HL-60 (cell line): ENCODE measurements around the gene PLEKHG2.

Experiments
- POLR2AphosphoS5 ChIP-seq: IDR thresholded peaks from 2 replicates; pipeline ENCODE4 v1.6.1; 2012; ENCODE audit warnings: low read depth
- REST ChIP-seq: IDR thresholded peaks from 2 replicates; pipeline ENCODE4 v1.6.1; 2012; ENCODE audit warnings: low read depth; ENCODE audit not compliant: insufficient replicate concordance
- TF ChIP-seq, protein P1 (sequence below): IDR thresholded peaks from one replicate; pipeline ENCODE4 v1.5.1; 2011; ENCODE audit warnings: low read length, control low read depth, inconsistent platforms; ENCODE audit not compliant: insufficient read depth

- TF ChIP-seq, protein P1, sequence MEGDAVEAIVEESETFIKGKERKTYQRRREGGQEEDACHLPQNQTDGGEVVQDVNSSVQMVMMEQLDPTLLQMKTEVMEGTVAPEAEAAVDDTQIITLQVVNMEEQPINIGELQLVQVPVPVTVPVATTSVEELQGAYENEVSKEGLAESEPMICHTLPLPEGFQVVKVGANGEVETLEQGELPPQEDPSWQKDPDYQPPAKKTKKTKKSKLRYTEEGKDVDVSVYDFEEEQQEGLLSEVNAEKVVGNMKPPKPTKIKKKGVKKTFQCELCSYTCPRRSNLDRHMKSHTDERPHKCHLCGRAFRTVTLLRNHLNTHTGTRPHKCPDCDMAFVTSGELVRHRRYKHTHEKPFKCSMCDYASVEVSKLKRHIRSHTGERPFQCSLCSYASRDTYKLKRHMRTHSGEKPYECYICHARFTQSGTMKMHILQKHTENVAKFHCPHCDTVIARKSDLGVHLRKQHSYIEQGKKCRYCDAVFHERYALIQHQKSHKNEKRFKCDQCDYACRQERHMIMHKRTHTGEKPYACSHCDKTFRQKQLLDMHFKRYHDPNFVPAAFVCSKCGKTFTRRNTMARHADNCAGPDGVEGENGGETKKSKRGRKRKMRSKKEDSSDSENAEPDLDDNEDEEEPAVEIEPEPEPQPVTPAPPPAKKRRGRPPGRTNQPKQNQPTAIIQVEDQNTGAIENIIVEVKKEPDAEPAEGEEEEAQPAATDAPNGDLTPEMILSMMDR = no peak
- TF ChIP-seq REST (no peak), POLR2AphosphoS5 (no peak)
Observed at GRCh38 chr19:39382991-39383828, 29.3 kb upstream of the PLEKHG2 start.
